IMR-90 (cell line): ENCODE data around the gene GPR62. TPM values are rescaled to one million over a fixed set of nuclear protein-coding genes. Genes with fewer than 3 reads are reported as not detected.

Source experiments
- ATAC-seq: fragments of 200-7000 bp; cut with Tn5 transposase; 2 replicates; pipeline ENCODE4 v1.9.1; 2020; ENCODE audit warnings: low read depth, mild to moderate bottlenecking, moderate library complexity
- BruUV-seq: library from RNA; stranded (reverse); fragments of 400-500 nt; replicated peaks from 2 replicates; lab custom pipeline; 2021; lab: Mats Ljungman, UMichigan
- CTCF ChIA-PET: fragments of 300-600 bp; formaldehyde crosslinking; extraction: SDS; loops from one replicate; lab custom pipeline; 2021; ENCODE audit warnings: antibody characterized with exemption; lab: Yijun Ruan, JAX
- POLR2A ChIA-PET: fragments of 300-600 bp; sonication (Branson Sonifier 250); formaldehyde crosslinking; loops from one replicate; lab custom pipeline; 2022; ENCODE audit warnings: antibody characterized with exemption; ENCODE audit not compliant: unreplicated experiment; lab: Charles Lee
- DNase-seq: peaks from one replicate; pipeline ENCODE4 v3.0.0; 2013
- H2AFZ ChIP-seq: replicated peaks from 2 replicates; pipeline ENCODE3; 2013; ENCODE audit warnings: low read length, mild to moderate bottlenecking; ENCODE audit not compliant: poor library complexity
- H2AK5ac ChIP-seq: 2 replicates; pipeline ENCODE4 v1.6.1; 2013; ENCODE audit warnings: low read depth, low read length, inconsistent platforms
- H2AK9ac ChIP-seq: replicated peaks from 2 replicates; pipeline ENCODE3; 2013; ENCODE audit warnings: mild to moderate bottlenecking, low read depth, low read length, moderate library complexity; ENCODE audit not compliant: poor library complexity
- H2BK120ac ChIP-seq: 2 replicates; pipeline ENCODE4 v1.6.1; 2013; ENCODE audit warnings: low read depth, low read length, inconsistent platforms
- H2BK15ac ChIP-seq: 3 replicates; pipeline ENCODE4 v1.6.1; 2013; ENCODE audit warnings: low read depth, low read length, inconsistent platforms
- H2BK20ac ChIP-seq: 2 replicates; pipeline ENCODE4 v1.6.1; 2013; ENCODE audit warnings: low read depth, mild to moderate bottlenecking, inconsistent platforms, low read length, moderate library complexity
- H2BK5ac ChIP-seq: 2 replicates; pipeline ENCODE4 v1.6.1; 2013; ENCODE audit warnings: mild to moderate bottlenecking, low read depth, low read length, inconsistent platforms; ENCODE audit not compliant: poor library complexity, severe bottlenecking
- H3K14ac ChIP-seq: replicated peaks from 2 replicates; pipeline ENCODE4 v1.6.1; 2013; ENCODE audit warnings: low read depth, low read length, inconsistent platforms
- H3K18ac ChIP-seq: 2 replicates; pipeline ENCODE4 v1.6.1; 2013; ENCODE audit warnings: low read depth, low read length, control low read depth
- H3K23ac ChIP-seq: 2 replicates; pipeline ENCODE4 v1.6.1; 2013; ENCODE audit warnings: low read depth, low read length, inconsistent platforms
- H3K27ac ChIP-seq: 2 replicates; pipeline ENCODE4 v1.5.1; 2013; ENCODE audit warnings: mild to moderate bottlenecking, control low read depth, low read length; ENCODE audit not compliant: insufficient read depth
- H3K27me3 ChIP-seq: 2 replicates; pipeline ENCODE4 v1.6.1; 2013; ENCODE audit warnings: low read length; ENCODE audit not compliant: control insufficient read depth, insufficient read depth
- H3K36me3 ChIP-seq: 2 replicates; pipeline ENCODE4 v1.6.1; 2013; ENCODE audit warnings: low read length, mixed read lengths; ENCODE audit not compliant: control insufficient read depth, insufficient read depth
- H3K4ac ChIP-seq: 2 replicates; pipeline ENCODE4 v1.6.1; 2013; ENCODE audit warnings: low read depth, low read length, inconsistent platforms
- H3K4me1 ChIP-seq: 2 replicates; pipeline ENCODE4 v1.6.1; 2013; ENCODE audit warnings: low read length, mixed read lengths; ENCODE audit not compliant: control insufficient read depth, insufficient read depth
- H3K4me2 ChIP-seq: 2 replicates; pipeline ENCODE4 v1.6.1; 2013; ENCODE audit warnings: low read depth, mild to moderate bottlenecking, control low read depth, low read length, moderate library complexity
- H3K4me3 ChIP-seq: 2 replicates; pipeline ENCODE4 v1.5.1; 2013; ENCODE audit warnings: low read depth, mild to moderate bottlenecking, control low read depth, low read length, moderate library complexity; ENCODE audit not compliant: insufficient read depth
- H3K56ac ChIP-seq: 2 replicates; pipeline ENCODE4 v1.6.1; 2013; ENCODE audit warnings: low read length, inconsistent platforms; ENCODE audit not compliant: insufficient read depth; ENCODE audit errors: extremely low read depth
- H3K79me1 ChIP-seq, 2 experiments: 2 replicates each; pipeline ENCODE4 v1.6.1; 2013; ENCODE audit warnings: low read length in 2 of 2, inconsistent platforms in 1 of 2, low read depth in 1 of 2
- H3K9ac ChIP-seq: 2 replicates; pipeline ENCODE4 v1.6.1; 2013; ENCODE audit warnings: low read depth, low read length, control low read depth
- H3K9me1 ChIP-seq: 2 replicates; pipeline ENCODE4 v1.6.1; 2013; ENCODE audit warnings: low read length, inconsistent platforms; ENCODE audit not compliant: insufficient read depth
- H3K9me3 ChIP-seq: 2 replicates; pipeline ENCODE4 v1.6.1; 2013; ENCODE audit warnings: low read length; ENCODE audit not compliant: control insufficient read depth, insufficient read depth
- H4K20me1 ChIP-seq: 2 replicates; pipeline ENCODE4 v1.6.1; 2013; ENCODE audit warnings: low read length, inconsistent platforms; ENCODE audit not compliant: insufficient read depth
- H4K5ac ChIP-seq: 2 replicates; pipeline ENCODE4 v1.6.1; 2013; ENCODE audit warnings: mild to moderate bottlenecking, low read depth, low read length, control low read depth
- H4K8ac ChIP-seq, 2 experiments: 2 replicates each; pipeline ENCODE4 v1.6.1; 2013; ENCODE audit warnings: low read depth in 2 of 2, low read length in 2 of 2, control low read depth in 1 of 2, inconsistent platforms in 1 of 2
- H4K91ac ChIP-seq: 2 replicates; pipeline ENCODE4 v1.6.1; 2013; ENCODE audit warnings: low read depth, low read length, inconsistent platforms; ENCODE audit not compliant: insufficient read depth
- BHLHE40 ChIP-seq: fragments of 150-350 bp; IDR thresholded peaks from 2 replicates; pipeline ENCODE4 v1.6.1; 2016; ENCODE audit warnings: mild to moderate bottlenecking, low read depth, low read length
- CHD1 ChIP-seq: IDR thresholded peaks from 2 replicates; pipeline ENCODE4 v1.6.1; 2012; ENCODE audit warnings: low read depth, low read length, improper control_type of control experiment
- MAZ ChIP-seq: IDR thresholded peaks from 2 replicates; pipeline ENCODE4 v1.6.1; 2012; ENCODE audit warnings: low read depth, mild to moderate bottlenecking, low read length, improper control_type of control experiment, moderate library complexity, borderline replicate concordance
- POLR2A ChIP-seq: IDR thresholded peaks from 2 replicates; pipeline ENCODE4 v1.6.1; 2012; ENCODE audit warnings: mild to moderate bottlenecking, low read depth, low read length
- RAD21 ChIP-seq: IDR thresholded peaks from 2 replicates; pipeline ENCODE4 v1.6.1; 2012; ENCODE audit warnings: low read length, improper control_type of control experiment
- RCOR1 ChIP-seq: IDR thresholded peaks from 2 replicates; pipeline ENCODE4 v1.6.1; 2012; ENCODE audit warnings: mild to moderate bottlenecking, low read length, improper control_type of control experiment; ENCODE audit not compliant: insufficient replicate concordance
- RFX5 ChIP-seq: IDR thresholded peaks from 2 replicates; pipeline ENCODE4 v1.8.0; 2012; ENCODE audit warnings: low read depth, mild to moderate bottlenecking, low read length, moderate library complexity
- SMC3 ChIP-seq: fragments of 150-350 bp; IDR thresholded peaks from 2 replicates; pipeline ENCODE4 v1.6.1; 2016; ENCODE audit warnings: low read depth, mild to moderate bottlenecking, antibody characterized with exemption, low read length, moderate library complexity
- USF2 ChIP-seq: fragments of 150-350 bp; IDR thresholded peaks from 2 replicates; pipeline ENCODE4 v1.6.1; 2017; ENCODE audit warnings: mild to moderate bottlenecking, antibody characterized with exemption, low read length, low read depth
- WGBS, 2 experiments: methylation state at CpG; one replicate each; pipeline versions ENCODE4 v1.1.5 to v1.1.7; 2013; ENCODE audit warnings: missing lambda C conversion rate in 2 of 2; ENCODE audit not compliant: insufficient read length in 1 of 2; ENCODE audit errors: extremely low coverage in 2 of 2; 5-methylcytosine and 5-hydroxymethylcytosine counted together
- dilution Hi-C: fragments of 300-500 bp; cut with HindIII; formaldehyde crosslinking; loops from one replicate; pipeline ENCODE4 v1.14.3; 2018; ENCODE audit warnings: low sequenced_read_pairs; ENCODE audit not compliant: unreplicated experiment
- in situ Hi-C: fragments of 300-500 bp; cut with MboI; formaldehyde crosslinking; loops from 3 replicates; pipeline ENCODE4 v1.14.3; 2019; ENCODE audit warnings: low sequenced_read_pairs, inconsistent platforms, mixed read lengths
- intact Hi-C: fragments of 100-400 bp; cut with micrococcal nuclease; formaldehyde crosslinking; loops from 2 replicates; pipeline ENCODE4 v1.10.0; 2022
- polyA plus RNA-seq, 3 experiments: library from polyadenylated mRNA; depleted of rRNA; stranded (reverse); fragments of >200 nt; gene quantifications; 2 replicates each; pipeline ENCODE4 v1.2.3, GENCODE V29; 2012; ENCODE audit warnings: low replicate concordance in 1 of 3
- total RNA-seq: library from RNA; depleted of rRNA; stranded (reverse); fragments of >200 nt; gene quantifications from 2 replicates; pipeline ENCODE4 v1.2.3, GENCODE V29; 2012
- TF ChIP-seq, protein P1 (sequence below): fragments of 150-350 bp; IDR thresholded peaks from 2 replicates; pipeline ENCODE4 v1.6.1; 2016; ENCODE audit warnings: low read depth, mild to moderate bottlenecking, low read length, moderate library complexity, borderline replicate concordance
- TF ChIP-seq, protein P2 (sequence below): conservative IDR thresholded peaks from 2 replicates; pipeline ENCODE4 v1.5.1; 2012; ENCODE audit warnings: mild to moderate bottlenecking, low read depth, low read length, improper control_type of control experiment

Gene GPR62
- total and polyA plus RNA-seq, 2 of the 4 experiments (the other 2 are of a cell fraction): under 0.01 TPM; not detected in 1

GRCh38 chr3:51977446-51978142 is 22.4 kb downstream of the GPR62 start:
- DNase-seq (no peak), ATAC-seq (no peak)
- dilution Hi-C loops: no loop called here
- H4K20me1 ChIP-seq: peaks cover 6% of the 10 kb centered on the region
- H3K4me2 ChIP-seq: no peak overlapping the region
- H3K14ac ChIP-seq: no peak overlapping the region
- H3K36me3 ChIP-seq: no peaks in the 10 kb centered on the region
- H2AK9ac ChIP-seq: no peak overlapping the region
- ChIA-PET CTCF (no interaction called here), POLR2A (no interaction called here)
- no peak overlapping the region for H4K8ac ChIP-seq
- H3K9me1 ChIP-seq: peaks cover 12% of the 10 kb centered on the region
- no peak overlapping the region for H3K18ac ChIP-seq
- peaks cover 17% of the 10 kb centered on the region for H3K4me1 ChIP-seq
- H3K9me3 ChIP-seq: no peaks in the 10 kb centered on the region
- H2AK5ac ChIP-seq: no peak overlapping the region
- H3K23ac ChIP-seq: no peak overlapping the region
- H3K79me1 ChIP-seq: peaks cover 10 to 44% of the 10 kb centered on the region in 2 experiments; a peak in 3 of 4 replicates
- BruUV-seq: no TSS peak
- H4K5ac ChIP-seq: no peak overlapping the region
- H2BK120ac ChIP-seq: no peak overlapping the region
- H4K91ac ChIP-seq: no peak overlapping the region
- H3K27ac ChIP-seq: no peak overlapping the region
- H3K4me3 ChIP-seq: no peak overlapping the region
- H2AFZ ChIP-seq: no peak overlapping the region
- no CpG with 5 or more reads among the region's 9 CpGs for WGBS, 2 experiments
- no peaks in the 10 kb centered on the region for H3K27me3 ChIP-seq
- H2BK15ac ChIP-seq: no peak overlapping the region
- H2BK5ac ChIP-seq: no peak overlapping the region
- intact Hi-C loops: no loop called here
- H3K9ac ChIP-seq: no peak overlapping the region
- H3K4ac ChIP-seq: no peak overlapping the region
- in situ Hi-C loops: no loop called here
- no peak overlapping the region for H3K56ac ChIP-seq
- no peak overlapping the region for H2BK20ac ChIP-seq
- TF ChIP-seq BHLHE40 (no peak), USF2 (no peak), MAZ (no peak), RCOR1 (no peak), RAD21 (no peak), RFX5 (no peak), POLR2A (no peak), SMC3 (no peak), CHD1 (no peak)
- TF ChIP-seq, protein P1, sequence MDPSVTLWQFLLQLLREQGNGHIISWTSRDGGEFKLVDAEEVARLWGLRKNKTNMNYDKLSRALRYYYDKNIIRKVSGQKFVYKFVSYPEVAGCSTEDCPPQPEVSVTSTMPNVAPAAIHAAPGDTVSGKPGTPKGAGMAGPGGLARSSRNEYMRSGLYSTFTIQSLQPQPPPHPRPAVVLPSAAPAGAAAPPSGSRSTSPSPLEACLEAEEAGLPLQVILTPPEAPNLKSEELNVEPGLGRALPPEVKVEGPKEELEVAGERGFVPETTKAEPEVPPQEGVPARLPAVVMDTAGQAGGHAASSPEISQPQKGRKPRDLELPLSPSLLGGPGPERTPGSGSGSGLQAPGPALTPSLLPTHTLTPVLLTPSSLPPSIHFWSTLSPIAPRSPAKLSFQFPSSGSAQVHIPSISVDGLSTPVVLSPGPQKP: no peak
- TF ChIP-seq, protein P2, sequence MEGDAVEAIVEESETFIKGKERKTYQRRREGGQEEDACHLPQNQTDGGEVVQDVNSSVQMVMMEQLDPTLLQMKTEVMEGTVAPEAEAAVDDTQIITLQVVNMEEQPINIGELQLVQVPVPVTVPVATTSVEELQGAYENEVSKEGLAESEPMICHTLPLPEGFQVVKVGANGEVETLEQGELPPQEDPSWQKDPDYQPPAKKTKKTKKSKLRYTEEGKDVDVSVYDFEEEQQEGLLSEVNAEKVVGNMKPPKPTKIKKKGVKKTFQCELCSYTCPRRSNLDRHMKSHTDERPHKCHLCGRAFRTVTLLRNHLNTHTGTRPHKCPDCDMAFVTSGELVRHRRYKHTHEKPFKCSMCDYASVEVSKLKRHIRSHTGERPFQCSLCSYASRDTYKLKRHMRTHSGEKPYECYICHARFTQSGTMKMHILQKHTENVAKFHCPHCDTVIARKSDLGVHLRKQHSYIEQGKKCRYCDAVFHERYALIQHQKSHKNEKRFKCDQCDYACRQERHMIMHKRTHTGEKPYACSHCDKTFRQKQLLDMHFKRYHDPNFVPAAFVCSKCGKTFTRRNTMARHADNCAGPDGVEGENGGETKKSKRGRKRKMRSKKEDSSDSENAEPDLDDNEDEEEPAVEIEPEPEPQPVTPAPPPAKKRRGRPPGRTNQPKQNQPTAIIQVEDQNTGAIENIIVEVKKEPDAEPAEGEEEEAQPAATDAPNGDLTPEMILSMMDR: no peak
